Ishikawa (cell line): Measurements from ENCODE around the gene NFATC1.

Source experiments
- CEBPB ChIP-seq: IDR thresholded peaks from 2 replicates; pipeline ENCODE4 v1.6.1; 2012
- CREB1 ChIP-seq: IDR thresholded peaks from 2 replicates; pipeline ENCODE4 v1.6.1; 2012; ENCODE audit warnings: low read depth
- EGR1 ChIP-seq: IDR thresholded peaks from 2 replicates; pipeline ENCODE4 v1.6.1; 2012
- EP300 ChIP-seq: IDR thresholded peaks from 2 replicates; pipeline ENCODE4 v1.6.1; 2012; ENCODE audit warnings: borderline replicate concordance
- FOXM1 ChIP-seq: IDR thresholded peaks from 2 replicates; pipeline ENCODE4 v1.6.1; 2012; ENCODE audit warnings: low read depth, borderline replicate concordance
- MAX ChIP-seq: IDR thresholded peaks from 2 replicates; pipeline ENCODE4 v1.6.1; 2012
- NFIC ChIP-seq: IDR thresholded peaks from 2 replicates; pipeline ENCODE4 v1.6.1; 2012
- RAD21 ChIP-seq: IDR thresholded peaks from 2 replicates; pipeline ENCODE4 v1.6.1; 2012; ENCODE audit warnings: low read depth
- REST ChIP-seq: IDR thresholded peaks from 2 replicates; pipeline ENCODE4 v1.6.1; 2012; ENCODE audit warnings: low read depth, mild to moderate bottlenecking
- TAF1 ChIP-seq: IDR thresholded peaks from 2 replicates; pipeline ENCODE4 v1.6.1; 2012; ENCODE audit warnings: low read depth, mild to moderate bottlenecking
- TCF12 ChIP-seq: IDR thresholded peaks from 2 replicates; pipeline ENCODE4 v1.6.1; 2012; ENCODE audit warnings: low read depth
- TEAD4 ChIP-seq: IDR thresholded peaks from 2 replicates; pipeline ENCODE4 v1.6.1; 2012
- YY1 ChIP-seq: IDR thresholded peaks from 2 replicates; pipeline ENCODE4 v1.6.1; 2012; ENCODE audit warnings: low read depth
- ZBTB7A ChIP-seq: IDR thresholded peaks from 2 replicates; pipeline ENCODE4 v1.6.1; 2012; ENCODE audit warnings: low read depth
- TF ChIP-seq, protein P1 (sequence below): IDR thresholded peaks from 2 replicates; pipeline ENCODE4 v1.6.1; 2012

The NFATC1 gene

GRCh38 chr18:79507076-79507545 lies 111.4 kb downstream of the NFATC1 start:
- TF ChIP-seq ZBTB7A, result no peak
- TF ChIP-seq, protein P1, sequence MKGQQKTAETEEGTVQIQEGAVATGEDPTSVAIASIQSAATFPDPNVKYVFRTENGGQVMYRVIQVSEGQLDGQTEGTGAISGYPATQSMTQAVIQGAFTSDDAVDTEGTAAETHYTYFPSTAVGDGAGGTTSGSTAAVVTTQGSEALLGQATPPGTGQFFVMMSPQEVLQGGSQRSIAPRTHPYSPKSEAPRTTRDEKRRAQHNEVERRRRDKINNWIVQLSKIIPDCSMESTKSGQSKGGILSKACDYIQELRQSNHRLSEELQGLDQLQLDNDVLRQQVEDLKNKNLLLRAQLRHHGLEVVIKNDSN, result no peak
- TF ChIP-seq RAD21, result no peak
- TF ChIP-seq CREB1, result no peak
- TF ChIP-seq TEAD4, result no peak
- TF ChIP-seq REST, result no peak
- no peak for TF ChIP-seq TCF12
- no peak for TF ChIP-seq FOXM1
- no peak for TF ChIP-seq MAX
- TF ChIP-seq CEBPB, result no peak
- TF ChIP-seq EGR1, result no peak
- no peak for TF ChIP-seq YY1
- no peak for TF ChIP-seq EP300
- TF ChIP-seq TAF1, result no peak
- TF ChIP-seq NFIC, result no peak

DNA sequence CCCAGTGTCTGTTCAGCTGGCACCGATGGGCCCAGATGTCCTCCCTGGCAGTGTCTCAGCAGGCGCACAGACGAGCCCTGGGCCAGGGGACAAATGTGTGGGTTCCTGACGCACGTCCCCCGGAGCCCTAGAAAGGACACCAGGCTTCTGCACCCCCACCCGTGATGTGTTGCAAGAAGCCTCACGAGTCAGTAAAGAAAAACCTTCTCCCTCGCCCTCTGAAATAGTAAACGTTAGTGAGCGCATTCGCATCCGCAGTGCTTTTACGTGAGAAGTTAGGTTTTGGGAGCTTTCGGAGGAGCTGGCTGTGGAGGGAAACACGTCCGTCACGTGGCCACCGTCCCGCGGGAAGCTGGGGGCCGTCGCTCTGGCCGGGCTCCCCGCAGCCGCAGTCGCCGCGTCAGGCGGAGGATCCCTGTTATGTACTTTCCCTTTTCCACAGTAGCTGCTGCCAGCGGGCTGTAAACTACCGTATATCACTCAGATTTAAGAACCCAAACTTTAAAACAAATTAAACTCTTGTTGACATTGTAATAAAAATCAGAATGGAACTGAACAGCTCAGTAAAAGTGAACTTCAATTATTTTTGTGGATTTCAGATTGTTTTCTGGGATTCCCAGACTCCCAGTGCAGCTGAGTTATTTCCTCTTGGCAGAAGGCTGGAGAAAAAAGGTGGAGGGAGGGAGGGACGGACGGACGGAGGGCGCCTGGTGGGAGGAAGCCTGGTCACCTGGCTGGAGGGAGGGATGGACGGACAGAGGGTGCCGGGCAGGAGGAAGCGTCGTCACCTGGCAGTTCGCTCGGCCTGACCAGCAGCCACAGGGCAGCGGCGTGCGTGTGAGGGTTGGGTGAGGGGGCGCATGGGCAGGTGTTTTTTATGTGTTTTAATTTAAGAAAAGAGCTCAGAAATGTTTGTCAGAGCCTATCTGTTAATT lies 112.1 kb downstream of the NFATC1 start:
- no peak for TF ChIP-seq REST
- no peak for TF ChIP-seq CEBPB
- TF ChIP-seq, protein P1, result no peak
- no peak for TF ChIP-seq CREB1
- no peak for TF ChIP-seq NFIC
- no peak for TF ChIP-seq TAF1
- TF ChIP-seq EGR1, result no peak
- TF ChIP-seq TEAD4, result no peak
- no peak for TF ChIP-seq RAD21
- no peak for TF ChIP-seq FOXM1
- no peak for TF ChIP-seq ZBTB7A
- TF ChIP-seq EP300, result no peak
- no peak for TF ChIP-seq TCF12
- TF ChIP-seq MAX, result no peak
- no peak for TF ChIP-seq YY1

DNA sequence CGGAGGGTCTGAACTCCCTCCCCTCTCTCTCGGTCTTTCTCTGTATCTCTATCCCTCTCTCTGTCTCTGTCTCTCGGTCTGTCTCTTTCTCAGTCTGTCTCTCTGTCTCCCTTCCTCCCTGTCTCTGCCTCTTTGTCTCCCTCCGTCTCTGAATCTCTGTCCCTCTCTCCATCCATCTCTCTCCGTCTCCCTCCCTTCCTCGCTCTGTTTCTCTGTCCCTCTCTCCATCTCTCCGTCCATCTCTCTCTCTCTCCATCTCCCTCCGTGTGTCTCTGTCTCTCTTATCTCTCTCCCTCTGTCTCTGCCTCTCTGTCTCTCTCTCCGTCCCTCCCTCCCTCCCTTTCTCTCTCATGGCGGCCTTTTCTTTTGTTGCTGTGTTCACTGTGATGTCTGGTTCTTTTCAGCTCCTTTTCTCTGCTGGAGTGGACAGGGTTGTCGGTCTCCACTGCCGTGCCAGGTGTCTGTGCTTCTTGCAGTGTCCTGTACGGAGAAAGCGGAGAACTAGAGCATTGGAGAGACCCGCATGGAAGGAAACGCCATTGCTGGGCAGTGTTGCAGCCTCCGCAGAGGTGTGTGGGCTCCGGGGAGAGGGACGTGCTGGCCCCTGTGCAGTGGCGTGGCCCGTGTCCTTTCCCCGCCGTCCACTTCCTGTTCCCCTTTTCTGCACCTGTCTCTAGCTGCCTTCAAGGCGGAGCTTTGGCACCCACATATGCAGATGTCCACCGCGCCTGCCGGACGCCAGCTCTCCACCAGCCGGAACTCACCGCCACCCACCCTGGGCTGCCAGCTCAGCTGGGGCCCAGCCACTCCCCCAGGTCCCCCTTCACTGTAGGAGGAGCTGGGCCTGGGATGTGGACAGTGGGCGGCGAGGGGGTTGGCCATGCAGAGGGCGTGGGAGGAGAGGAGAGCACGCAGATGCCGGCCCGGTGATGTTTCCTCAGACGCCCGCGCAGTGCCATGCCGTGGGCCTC lies 113.1 kb downstream of the NFATC1 start:
- TF ChIP-seq ZBTB7A, result no peak
- no peak for TF ChIP-seq TAF1
- no peak for TF ChIP-seq YY1
- TF ChIP-seq CREB1, result no peak

DNA sequence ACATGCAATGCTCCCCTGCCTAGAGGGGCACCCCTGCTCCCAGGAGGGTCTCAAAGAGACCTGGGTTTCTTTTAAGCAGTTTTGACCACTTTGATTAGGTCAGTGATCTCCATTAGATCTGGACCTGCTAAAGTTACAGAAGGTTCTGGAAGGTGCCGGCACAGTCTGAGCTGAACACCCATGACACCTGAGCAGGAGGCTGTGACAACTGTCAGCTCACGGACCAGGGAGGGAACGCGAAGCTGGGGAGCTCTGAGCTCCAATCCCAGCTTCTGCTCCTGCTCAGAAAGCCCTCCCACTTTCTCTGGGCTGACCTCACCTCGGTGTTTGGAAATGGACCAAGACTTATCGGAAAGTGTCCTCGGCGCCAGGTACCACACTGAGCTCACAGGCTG lies 113.8 kb downstream of the NFATC1 start:
- TF ChIP-seq EGR1, result no peak
- no peak for TF ChIP-seq CREB1
- TF ChIP-seq MAX, result no peak
- no peak for TF ChIP-seq EP300
